GM12878 (cell line): ENCODE data around the gene TRPV6.

Experiments used
- CBX5 ChIP-seq: sonication (generic); IDR thresholded peaks from 2 replicates; pipeline ENCODE4 v1.6.1; 2016; ENCODE audit warnings: low read depth, moderate library complexity, mild to moderate bottlenecking, inconsistent platforms
- FOXK2 ChIP-seq: fragments of 450-650 bp; IDR thresholded peaks from 2 replicates; pipeline ENCODE4 v1.6.1; 2017; ENCODE audit warnings: mild to moderate bottlenecking, moderate library complexity
- POLR2AphosphoS5 ChIP-seq: IDR thresholded peaks from 2 replicates; pipeline ENCODE4 v1.6.1; 2011; ENCODE audit warnings: mild to moderate bottlenecking, low read length, inconsistent platforms
- STAT3 ChIP-seq: IDR thresholded peaks from 2 replicates; pipeline ENCODE4 v1.6.1; 2011; ENCODE audit warnings: low read depth, low read length, improper control_type of control experiment
- TF ChIP-seq, protein P1 (sequence below): IDR thresholded peaks from 2 replicates; pipeline ENCODE4 v1.6.1; 2012; ENCODE audit warnings: low read depth, low read length, improper control_type of control experiment

DNA sequence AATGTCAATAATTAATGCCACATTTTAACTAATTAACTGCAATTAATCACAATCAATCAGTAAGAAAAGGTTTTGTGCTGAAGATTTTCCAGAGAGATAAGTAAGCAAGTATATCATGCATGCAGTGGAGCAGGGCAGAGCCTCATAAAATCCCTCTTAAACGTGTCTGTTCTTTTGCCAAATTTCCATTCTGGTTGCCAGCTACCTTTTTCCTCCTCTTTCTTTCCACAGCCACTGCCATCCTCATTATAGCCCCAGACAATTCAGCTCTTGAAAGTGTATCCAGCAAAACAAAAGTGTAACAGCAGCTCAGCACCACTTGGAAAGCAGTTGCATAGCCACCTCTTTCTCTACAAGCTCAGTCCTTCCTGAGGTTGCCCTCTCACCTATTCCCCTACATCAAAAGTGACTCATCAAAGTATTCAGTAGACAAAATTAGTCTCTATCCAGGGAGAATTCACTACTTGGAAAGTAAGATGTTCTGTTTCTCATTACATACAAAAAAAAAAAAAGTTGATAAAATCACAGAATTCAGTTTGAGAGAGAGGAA is 57.5 kb downstream of the TRPV6 start:
- TF ChIP-seq CBX5 (no peak), STAT3 (no peak), POLR2AphosphoS5 (no peak), FOXK2 (no peak)
- TF ChIP-seq, protein P1, sequence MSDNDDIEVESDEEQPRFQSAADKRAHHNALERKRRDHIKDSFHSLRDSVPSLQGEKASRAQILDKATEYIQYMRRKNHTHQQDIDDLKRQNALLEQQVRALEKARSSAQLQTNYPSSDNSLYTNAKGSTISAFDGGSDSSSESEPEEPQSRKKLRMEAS, result no peak
